Prostate gland (tissue), 2 donors: Measurements from ENCODE around the gene CRACR2A.

Experiments used
- POLR2AphosphoS5 ChIP-seq: sonication (generic); formaldehyde crosslinking; IDR thresholded peaks from one replicate; pipeline ENCODE4 v1.6.1; 2017; ENCODE audit warnings: antibody characterized with exemption
- TF ChIP-seq, protein P1 (sequence below), 4 experiments: fragments of 200-600 bp in 2 of 4; fragments of 450-650 bp in 2 of 4; sonication (generic) in 2 of 4; IDR thresholded peaks; 1 replicate in 3 of 4; 2 replicates in 1 of 4; pipeline ENCODE4 v1.5.1; 2016 to 2019; ENCODE audit warnings: antibody characterized with exemption in 4 of 4, mild to moderate bottlenecking in 2 of 4, moderate library complexity in 2 of 4

DNA sequence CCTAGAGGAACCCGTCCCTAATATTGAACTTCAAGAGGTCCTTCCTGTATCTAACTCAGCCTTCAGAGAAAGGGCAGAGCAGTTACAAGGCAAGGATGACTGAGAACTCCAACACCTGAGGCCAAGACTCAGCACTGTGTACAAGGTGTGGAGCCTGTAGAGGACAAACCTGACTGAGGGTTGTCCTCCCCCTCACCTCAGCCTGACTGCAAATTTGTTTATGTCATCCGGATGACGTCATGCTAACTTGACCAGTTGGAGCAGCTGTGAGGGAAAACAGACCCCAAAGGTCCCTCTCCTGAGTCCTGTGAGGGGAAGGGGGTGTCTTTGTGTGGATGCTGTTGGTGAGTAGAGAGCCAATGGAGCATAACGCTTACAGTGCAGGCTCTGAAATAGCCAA is 4.3 kb downstream of the CRACR2A start:
- TF ChIP-seq, protein P1, sequence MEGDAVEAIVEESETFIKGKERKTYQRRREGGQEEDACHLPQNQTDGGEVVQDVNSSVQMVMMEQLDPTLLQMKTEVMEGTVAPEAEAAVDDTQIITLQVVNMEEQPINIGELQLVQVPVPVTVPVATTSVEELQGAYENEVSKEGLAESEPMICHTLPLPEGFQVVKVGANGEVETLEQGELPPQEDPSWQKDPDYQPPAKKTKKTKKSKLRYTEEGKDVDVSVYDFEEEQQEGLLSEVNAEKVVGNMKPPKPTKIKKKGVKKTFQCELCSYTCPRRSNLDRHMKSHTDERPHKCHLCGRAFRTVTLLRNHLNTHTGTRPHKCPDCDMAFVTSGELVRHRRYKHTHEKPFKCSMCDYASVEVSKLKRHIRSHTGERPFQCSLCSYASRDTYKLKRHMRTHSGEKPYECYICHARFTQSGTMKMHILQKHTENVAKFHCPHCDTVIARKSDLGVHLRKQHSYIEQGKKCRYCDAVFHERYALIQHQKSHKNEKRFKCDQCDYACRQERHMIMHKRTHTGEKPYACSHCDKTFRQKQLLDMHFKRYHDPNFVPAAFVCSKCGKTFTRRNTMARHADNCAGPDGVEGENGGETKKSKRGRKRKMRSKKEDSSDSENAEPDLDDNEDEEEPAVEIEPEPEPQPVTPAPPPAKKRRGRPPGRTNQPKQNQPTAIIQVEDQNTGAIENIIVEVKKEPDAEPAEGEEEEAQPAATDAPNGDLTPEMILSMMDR (IDR thresholded peaks at IDR 0.05) = no peak
- TF ChIP-seq POLR2AphosphoS5 = no peak
